HEK293 (cell line): ENCODE results near the gene MRPS2.
A peak's percentile ranks its signal among the peaks of the same experiment; 100 is the strongest.

Experiments used
- CTCF ChIA-PET: fragments of 350-600 bp; formaldehyde crosslinking; extraction: SDS; loops from one replicate; lab custom pipeline; 2021; ENCODE audit warnings: antibody characterized with exemption; lab: Yijun Ruan, JAX
- POLR2A ChIA-PET: fragments of 300-600 bp; formaldehyde crosslinking; extraction: SDS; loops from one replicate; lab custom pipeline; 2020; ENCODE audit warnings: antibody characterized with exemption, inconsistent platforms; lab: Yijun Ruan, JAX
- H3K27ac ChIP-seq: fragments of 200-500 bp; sonication (Bioruptor generic); 2 replicates; pipeline ENCODE4 v1.5.1; 2014; ENCODE audit warnings: low read depth, low read length, control low read depth, inconsistent platforms; ENCODE audit errors: extremely low read depth
- H3K36me3 ChIP-seq, 2 experiments: fragments of 200-500 bp in 1 of 2; sonication (Bioruptor generic) in 1 of 2; 1 replicate in 1 of 2; 2 replicates in 1 of 2; pipeline ENCODE4 v1.5.1; 2014 to 2017; ENCODE audit warnings: inconsistent platforms in 2 of 2, low read length in 2 of 2; ENCODE audit not compliant: control insufficient read depth in 2 of 2, insufficient read depth in 1 of 2
- H3K4me1 ChIP-seq: fragments of 200-500 bp; sonication (Bioruptor generic); 2 replicates; pipeline ENCODE4 v1.5.1; 2014; ENCODE audit warnings: mild to moderate bottlenecking, low read length, inconsistent platforms; ENCODE audit not compliant: control insufficient read depth, insufficient read depth
- H3K4me3 ChIP-seq: 2 replicates; pipeline ENCODE4 v1.5.1; 2011; ENCODE audit warnings: low read depth, mild to moderate bottlenecking, control low read depth, low read length, moderate library complexity
- H3K9me3 ChIP-seq: fragments of 200-500 bp; sonication (Bioruptor generic); 2 replicates; pipeline ENCODE4 v1.5.1; 2014; ENCODE audit warnings: low read depth, low read length, inconsistent platforms; ENCODE audit not compliant: control insufficient read depth, insufficient read depth
- HOXC10 ChIP-seq: sonication (generic); formaldehyde crosslinking; IDR thresholded peaks from 2 replicates; pipeline ENCODE4 v1.8.1; 2023; ENCODE audit warnings: mild to moderate bottlenecking, missing genetic modification reagents
- KLF7 ChIP-seq: fragments of 450-650 bp; formaldehyde crosslinking; IDR thresholded peaks from 2 replicates; pipeline ENCODE4 v1.5.1; 2016; ENCODE audit warnings: missing biosample characterization, missing genetic modification characterization, borderline replicate concordance
- SCRT1 ChIP-seq: fragments of 450-650 bp; formaldehyde crosslinking; IDR thresholded peaks from 2 replicates; pipeline ENCODE4 v1.5.1; 2016; ENCODE audit warnings: missing biosample characterization, missing genetic modification characterization, borderline replicate concordance
- SCRT2 ChIP-seq: fragments of 450-650 bp; formaldehyde crosslinking; IDR thresholded peaks from 2 replicates; pipeline ENCODE4 v1.5.1; 2016; ENCODE audit warnings: missing biosample characterization, missing genetic modification characterization
- ZBTB8A ChIP-seq: fragments of 450-650 bp; formaldehyde crosslinking; IDR thresholded peaks from 2 replicates; pipeline ENCODE4 v1.5.1; 2016; ENCODE audit warnings: missing biosample characterization, missing genetic modification characterization
- ZIC2 ChIP-seq: fragments of 450-650 bp; formaldehyde crosslinking; IDR thresholded peaks from 2 replicates; pipeline ENCODE4 v1.5.1; 2016; ENCODE audit warnings: missing biosample characterization, missing genetic modification characterization
- ZNF114 ChIP-seq: fragments of 450-650 bp; formaldehyde crosslinking; IDR thresholded peaks from 2 replicates; pipeline ENCODE4 v1.5.0; 2017; ENCODE audit warnings: missing biosample characterization, missing genetic modification characterization
- ZNF184 ChIP-seq: fragments of 450-650 bp; IDR thresholded peaks from 2 replicates; pipeline ENCODE4 v1.5.1; 2018; ENCODE audit warnings: missing biosample characterization, mild to moderate bottlenecking, missing genetic modification characterization
- ZNF2 ChIP-seq: fragments of 450-650 bp; formaldehyde crosslinking; IDR thresholded peaks from 2 replicates; pipeline ENCODE4 v1.5.1; 2016; ENCODE audit warnings: missing biosample characterization, missing genetic modification characterization
- ZNF211 ChIP-seq: fragments of 450-650 bp; formaldehyde crosslinking; IDR thresholded peaks from 2 replicates; pipeline ENCODE4 v1.5.1; 2016; ENCODE audit warnings: low read depth, missing biosample characterization, missing genetic modification characterization
- ZNF324 ChIP-seq: fragments of 450-650 bp; formaldehyde crosslinking; IDR thresholded peaks from 2 replicates; pipeline ENCODE4 v1.5.1; 2016; ENCODE audit warnings: missing biosample characterization, missing genetic modification characterization
- ZNF366 ChIP-seq: fragments of 450-650 bp; formaldehyde crosslinking; conservative IDR thresholded peaks from 2 replicates; pipeline ENCODE4 v1.5.1; 2016; ENCODE audit warnings: missing biosample characterization, missing genetic modification characterization
- ZNF48 ChIP-seq: fragments of 450-650 bp; formaldehyde crosslinking; IDR thresholded peaks from 2 replicates; pipeline ENCODE4 v1.5.1; 2016; ENCODE audit warnings: missing biosample characterization, missing genetic modification characterization
- ZNF837 ChIP-seq: fragments of 450-650 bp; formaldehyde crosslinking; IDR thresholded peaks from 2 replicates; pipeline ENCODE4 v1.5.1; 2016; ENCODE audit warnings: missing biosample characterization, missing genetic modification characterization
- TF ChIP-seq, protein P1 (sequence below): fragments of 450-650 bp; formaldehyde crosslinking; IDR thresholded peaks from 2 replicates; pipeline ENCODE4 v1.5.1; 2016; ENCODE audit warnings: missing biosample characterization, missing genetic modification characterization
- TF ChIP-seq, protein P2 (sequence below): fragments of 450-650 bp; formaldehyde crosslinking; IDR thresholded peaks from 2 replicates; pipeline ENCODE4 v1.5.1; 2016; ENCODE audit warnings: missing biosample characterization, missing genetic modification characterization, low read depth
- TF ChIP-seq, protein P3 (sequence below): fragments of 450-650 bp; formaldehyde crosslinking; IDR thresholded peaks from 2 replicates; pipeline ENCODE4 v1.5.1; 2016; ENCODE audit warnings: missing biosample characterization, missing genetic modification characterization
- TF ChIP-seq, protein P4 (sequence below): fragments of 450-650 bp; formaldehyde crosslinking; IDR thresholded peaks from 2 replicates; pipeline ENCODE4 v1.5.1; 2016; ENCODE audit warnings: missing biosample characterization, missing genetic modification characterization, borderline replicate concordance
- TF ChIP-seq, protein P5 (sequence below): fragments of 450-650 bp; formaldehyde crosslinking; IDR thresholded peaks from 2 replicates; pipeline ENCODE4 v1.5.1; 2016; ENCODE audit warnings: missing biosample characterization, missing genetic modification characterization

MRPS2 gene

DNA sequence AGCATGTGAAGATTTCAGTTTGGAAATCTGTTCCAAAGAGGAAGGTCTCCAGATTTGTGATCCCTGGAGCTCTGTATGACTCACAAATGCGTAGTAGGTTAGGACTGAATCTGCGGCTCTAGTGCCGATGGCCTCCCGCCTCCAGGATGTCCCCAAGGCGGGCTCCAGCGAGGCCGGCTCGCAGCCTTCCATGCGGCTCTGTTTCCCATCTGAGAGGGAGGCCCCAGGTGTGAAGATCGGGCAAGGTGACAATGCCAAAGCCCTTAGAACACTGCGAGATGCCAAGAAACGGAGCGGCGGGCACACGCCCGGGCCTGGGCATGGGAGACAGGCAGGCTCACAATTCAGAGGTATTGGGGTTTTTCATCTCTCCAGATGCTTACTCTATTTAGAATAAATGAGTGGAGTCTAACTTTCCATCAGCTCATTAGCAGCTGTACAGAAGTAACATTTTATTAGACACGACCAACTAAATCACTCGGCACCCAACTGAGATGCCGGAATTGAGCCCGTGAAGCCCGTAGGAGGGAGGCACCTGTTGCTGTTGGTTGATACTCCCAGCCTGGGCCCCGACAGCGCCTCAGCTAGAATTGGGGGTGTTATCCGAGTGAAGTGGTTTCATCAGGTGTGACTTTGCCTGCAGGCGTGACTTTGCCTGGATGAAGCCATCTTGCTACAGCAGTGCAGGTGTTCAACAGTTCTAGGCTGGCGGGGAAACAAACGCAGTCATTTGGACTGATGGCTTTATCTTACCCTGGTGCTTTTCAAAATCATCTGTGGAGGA is 7.4 kb upstream of the MRPS2 start:
- no peak overlapping the region for H3K4me3 ChIP-seq
- 0 out of 2 replicates have a peak, but pooled peaks cover 2% of the 10 kb centered on the region for H3K4me1 ChIP-seq
- POLR2A ChIA-PET: interaction anchor here (0.7 kb wide), 1 partner anchor 55 kb away, joined by 4 read pairs; no protein-coding TSS in a partner anchor
- H3K9me3 ChIP-seq: no peaks in the 10 kb centered on the region
- TF ChIP-seq, protein P1, sequence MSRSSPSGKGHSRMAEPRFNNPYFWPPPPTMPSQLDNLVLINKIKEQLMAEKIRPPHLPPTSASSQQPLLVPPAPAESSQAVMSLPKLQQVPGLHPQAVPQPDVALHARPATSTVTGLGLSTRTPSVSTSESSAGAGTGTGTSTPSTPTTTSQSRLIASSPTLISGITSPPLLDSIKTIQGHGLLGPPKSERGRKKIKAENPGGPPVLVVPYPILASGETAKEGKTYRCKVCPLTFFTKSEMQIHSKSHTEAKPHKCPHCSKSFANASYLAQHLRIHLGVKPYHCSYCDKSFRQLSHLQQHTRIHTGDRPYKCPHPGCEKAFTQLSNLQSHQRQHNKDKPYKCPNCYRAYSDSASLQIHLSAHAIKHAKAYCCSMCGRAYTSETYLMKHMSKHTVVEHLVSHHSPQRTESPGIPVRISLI (tag by site-specific recombination): 0 out of 2 replicates have a peak, but pooled peaks have one; percentile 37
- TF ChIP-seq, protein P2, sequence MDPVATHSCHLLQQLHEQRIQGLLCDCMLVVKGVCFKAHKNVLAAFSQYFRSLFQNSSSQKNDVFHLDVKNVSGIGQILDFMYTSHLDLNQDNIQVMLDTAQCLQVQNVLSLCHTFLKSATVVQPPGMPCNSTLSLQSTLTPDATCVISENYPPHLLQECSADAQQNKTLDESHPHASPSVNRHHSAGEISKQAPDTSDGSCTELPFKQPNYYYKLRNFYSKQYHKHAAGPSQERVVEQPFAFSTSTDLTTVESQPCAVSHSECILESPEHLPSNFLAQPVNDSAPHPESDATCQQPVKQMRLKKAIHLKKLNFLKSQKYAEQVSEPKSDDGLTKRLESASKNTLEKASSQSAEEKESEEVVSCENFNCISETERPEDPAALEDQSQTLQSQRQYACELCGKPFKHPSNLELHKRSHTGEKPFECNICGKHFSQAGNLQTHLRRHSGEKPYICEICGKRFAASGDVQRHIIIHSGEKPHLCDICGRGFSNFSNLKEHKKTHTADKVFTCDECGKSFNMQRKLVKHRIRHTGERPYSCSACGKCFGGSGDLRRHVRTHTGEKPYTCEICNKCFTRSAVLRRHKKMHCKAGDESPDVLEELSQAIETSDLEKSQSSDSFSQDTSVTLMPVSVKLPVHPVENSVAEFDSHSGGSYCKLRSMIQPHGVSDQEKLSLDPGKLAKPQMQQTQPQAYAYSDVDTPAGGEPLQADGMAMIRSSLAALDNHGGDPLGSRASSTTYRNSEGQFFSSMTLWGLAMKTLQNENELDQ (tag by site-specific recombination): no peak
- TF ChIP-seq, protein P3, sequence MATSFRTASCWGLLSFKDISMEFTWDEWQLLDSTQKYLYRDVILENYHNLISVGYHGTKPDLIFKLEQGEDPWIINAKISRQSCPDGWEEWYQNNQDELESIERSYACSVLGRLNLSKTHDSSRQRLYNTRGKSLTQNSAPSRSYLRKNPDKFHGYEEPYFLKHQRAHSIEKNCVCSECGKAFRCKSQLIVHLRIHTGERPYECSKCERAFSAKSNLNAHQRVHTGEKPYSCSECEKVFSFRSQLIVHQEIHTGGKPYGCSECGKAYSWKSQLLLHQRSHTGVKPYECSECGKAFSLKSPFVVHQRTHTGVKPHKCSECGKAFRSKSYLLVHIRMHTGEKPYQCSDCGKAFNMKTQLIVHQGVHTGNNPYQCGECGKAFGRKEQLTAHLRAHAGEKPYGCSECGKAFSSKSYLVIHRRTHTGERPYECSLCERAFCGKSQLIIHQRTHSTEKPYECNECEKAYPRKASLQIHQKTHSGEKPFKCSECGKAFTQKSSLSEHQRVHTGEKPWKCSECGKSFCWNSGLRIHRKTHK (tag by site-specific recombination): no peak
- TF ChIP-seq ZNF211 (tag by site-specific recombination) (no peak), ZBTB8A (tag by site-specific recombination) (peak; percentile 50), HOXC10 (CRISPR knock-in tag) (no peak), SCRT2 (peak; percentile 97), ZIC2 (peak; percentile 65), KLF7 (tag by site-specific recombination) (no peak), ZNF324 (tag by site-specific recombination) (no peak), SCRT1 (tag by site-specific recombination) (peak; percentile 89)
- peaks cover 0 to 10% of the 10 kb centered on the region in 2 experiments; a peak in 1 of 3 replicates for H3K36me3 ChIP-seq
- CTCF ChIA-PET: no interaction called here
- no peak overlapping the region for H3K27ac ChIP-seq

DNA sequence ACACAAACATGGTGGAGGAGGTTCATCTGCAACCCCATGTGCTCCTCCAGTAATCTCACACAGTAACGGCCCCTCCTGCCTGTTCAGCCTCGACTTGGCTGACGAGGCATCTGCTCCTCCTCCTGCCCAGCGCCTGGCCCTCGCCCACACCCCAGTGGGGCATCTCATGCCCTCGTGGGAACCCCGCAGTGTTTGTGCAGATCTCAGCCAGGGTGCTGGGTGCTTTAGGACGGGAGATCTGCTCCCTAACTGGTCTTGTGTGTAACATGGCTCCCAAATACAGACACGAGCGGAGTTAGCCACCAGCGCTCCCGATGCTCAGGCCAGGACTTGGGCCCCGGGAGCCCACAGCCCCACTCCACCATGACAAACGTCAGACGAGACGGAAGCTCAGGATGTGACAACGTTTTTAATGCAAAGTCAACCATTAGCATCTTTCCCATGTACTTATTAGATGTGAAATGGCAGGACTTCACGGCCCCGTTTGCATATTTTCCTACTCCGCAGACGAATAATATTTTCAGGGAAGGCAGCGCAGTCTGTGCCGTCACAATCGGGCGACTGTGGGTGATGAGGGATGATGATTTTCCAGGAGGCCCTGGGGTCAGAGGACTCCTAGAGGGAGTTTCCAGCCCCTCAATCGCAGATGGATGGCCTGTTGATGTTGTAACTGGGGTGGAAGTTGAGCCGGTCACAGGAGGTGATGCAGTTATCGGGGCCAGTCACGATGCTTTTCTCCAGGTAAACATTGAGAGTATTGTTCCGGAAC is 5.5 kb upstream of the MRPS2 start:
- Histone ChIP-seq H3K36me3 (no peaks in the 10 kb centered on the region), H3K4me1 (0 out of 2 replicates have a peak, but pooled peaks cover 2% of the 10 kb centered on the region)
- TF ChIP-seq ZNF114 (tag by site-specific recombination) (no peak), ZNF184 (tag by site-specific recombination) (no peak), ZNF2 (tag by site-specific recombination) (no peak), ZNF366 (tag by site-specific recombination) (no peak), ZNF837 (tag by site-specific recombination) (no peak), ZNF48 (tag by site-specific recombination) (no peak)
- TF ChIP-seq, protein P4, sequence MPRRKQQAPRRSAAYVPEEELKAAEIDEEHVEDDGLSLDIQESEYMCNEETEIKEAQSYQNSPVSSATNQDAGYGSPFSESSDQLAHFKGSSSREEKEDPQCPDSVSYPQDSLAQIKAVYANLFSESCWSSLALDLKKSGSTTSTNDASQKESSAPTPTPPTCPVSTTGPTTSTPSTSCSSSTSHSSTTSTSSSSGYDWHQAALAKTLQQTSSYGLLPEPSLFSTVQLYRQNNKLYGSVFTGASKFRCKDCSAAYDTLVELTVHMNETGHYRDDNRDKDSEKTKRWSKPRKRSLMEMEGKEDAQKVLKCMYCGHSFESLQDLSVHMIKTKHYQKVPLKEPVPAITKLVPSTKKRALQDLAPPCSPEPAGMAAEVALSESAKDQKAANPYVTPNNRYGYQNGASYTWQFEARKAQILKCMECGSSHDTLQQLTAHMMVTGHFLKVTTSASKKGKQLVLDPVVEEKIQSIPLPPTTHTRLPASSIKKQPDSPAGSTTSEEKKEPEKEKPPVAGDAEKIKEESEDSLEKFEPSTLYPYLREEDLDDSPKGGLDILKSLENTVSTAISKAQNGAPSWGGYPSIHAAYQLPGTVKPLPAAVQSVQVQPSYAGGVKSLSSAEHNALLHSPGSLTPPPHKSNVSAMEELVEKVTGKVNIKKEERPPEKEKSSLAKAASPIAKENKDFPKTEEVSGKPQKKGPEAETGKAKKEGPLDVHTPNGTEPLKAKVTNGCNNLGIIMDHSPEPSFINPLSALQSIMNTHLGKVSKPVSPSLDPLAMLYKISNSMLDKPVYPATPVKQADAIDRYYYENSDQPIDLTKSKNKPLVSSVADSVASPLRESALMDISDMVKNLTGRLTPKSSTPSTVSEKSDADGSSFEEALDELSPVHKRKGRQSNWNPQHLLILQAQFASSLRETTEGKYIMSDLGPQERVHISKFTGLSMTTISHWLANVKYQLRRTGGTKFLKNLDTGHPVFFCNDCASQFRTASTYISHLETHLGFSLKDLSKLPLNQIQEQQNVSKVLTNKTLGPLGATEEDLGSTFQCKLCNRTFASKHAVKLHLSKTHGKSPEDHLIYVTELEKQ (tag by site-specific recombination): no peak
- TF ChIP-seq, protein P5, sequence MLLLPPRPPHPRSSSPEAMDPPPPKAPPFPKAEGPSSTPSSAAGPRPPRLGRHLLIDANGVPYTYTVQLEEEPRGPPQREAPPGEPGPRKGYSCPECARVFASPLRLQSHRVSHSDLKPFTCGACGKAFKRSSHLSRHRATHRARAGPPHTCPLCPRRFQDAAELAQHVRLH (tag by site-specific recombination): no peak
- TF ChIP-seq, all 188 proteins: peak for 0
- Histone ChIP-seq H3K4me3 (no peak overlapping the region), H3K9me3 (no peaks in the 10 kb centered on the region), H3K27ac (no peak overlapping the region)
- ChIA-PET POLR2A (no interaction called here), CTCF (interaction anchor here (1.1 to 1.2 kb wide), 2 partner anchors 10 to 15 kb away, joined by 7 to 8 read pairs; no protein-coding TSS in a partner anchor)
